Suprapubic skin (tissue), 4 donors: ENCODE measurements around the gene MINAR1.

Experiments
- CTCF ChIP-seq, 2 donors: fragments of 200-600 bp in 1 of 2; fragments of 450-650 bp in 1 of 2; sonication (generic) in 1 of 2; IDR thresholded peaks; one replicate each; pipeline ENCODE4 v1.5.1; 2016 to 2019; ENCODE audit warnings: antibody characterized with exemption in 2 of 2, mild to moderate bottlenecking in 1 of 2, moderate library complexity in 1 of 2
- POLR2A ChIP-seq, 2 donors: fragments of 450-650 bp; IDR thresholded peaks; one replicate each; pipeline ENCODE4 v1.6.1; 2017; ENCODE audit warnings: antibody characterized with exemption in 2 of 2, mild to moderate bottlenecking in 2 of 2, moderate library complexity in 2 of 2
- POLR2AphosphoS5 ChIP-seq, 3 donors: sonication (generic); formaldehyde crosslinking; IDR thresholded peaks; one replicate each; pipeline ENCODE4 v1.6.1; 2017; ENCODE audit warnings: antibody characterized with exemption in 3 of 3

- TF ChIP-seq POLR2AphosphoS5 (IDR thresholded peaks at IDR 0.05), result no peak
- no peak for TF ChIP-seq POLR2A (IDR thresholded peaks at IDR 0.05)
- no peak for TF ChIP-seq CTCF (IDR thresholded peaks at IDR 0.05)
Measured at GRCh38 chr15:79437275-79438000, 5.3 kb downstream of the MINAR1 start.
